Forelimb muscle (tissue), 1 donor: Measurements from ENCODE around the gene IDH3A. TPM values are rescaled to one million over a fixed set of nuclear protein-coding genes. Genes with fewer than 3 reads are reported as not detected.
A peak's percentile ranks its signal among the peaks of the same experiment; 100 is the strongest.
"Not testable (repeated sequence)": the region's sequence is repeated elsewhere in the genome, so short reads cannot be mapped to it uniquely, and the experiment has no call there.

Source experiments
- DNase-seq: peaks from one replicate; pipeline ENCODE4 v3.0.0-alpha.2; 2013; ENCODE audit warnings: low read depth
- polyA plus RNA-seq: library from polyadenylated mRNA; unstranded; fragments of 120-200 nt; gene quantifications from one replicate; pipeline ENCODE4 v1.2.1, GENCODE V29; 2013; ENCODE audit not compliant: insufficient read length

Gene IDH3A
- polyA plus RNA-seq, 1 donor, result 40.6 TPM

DNA sequence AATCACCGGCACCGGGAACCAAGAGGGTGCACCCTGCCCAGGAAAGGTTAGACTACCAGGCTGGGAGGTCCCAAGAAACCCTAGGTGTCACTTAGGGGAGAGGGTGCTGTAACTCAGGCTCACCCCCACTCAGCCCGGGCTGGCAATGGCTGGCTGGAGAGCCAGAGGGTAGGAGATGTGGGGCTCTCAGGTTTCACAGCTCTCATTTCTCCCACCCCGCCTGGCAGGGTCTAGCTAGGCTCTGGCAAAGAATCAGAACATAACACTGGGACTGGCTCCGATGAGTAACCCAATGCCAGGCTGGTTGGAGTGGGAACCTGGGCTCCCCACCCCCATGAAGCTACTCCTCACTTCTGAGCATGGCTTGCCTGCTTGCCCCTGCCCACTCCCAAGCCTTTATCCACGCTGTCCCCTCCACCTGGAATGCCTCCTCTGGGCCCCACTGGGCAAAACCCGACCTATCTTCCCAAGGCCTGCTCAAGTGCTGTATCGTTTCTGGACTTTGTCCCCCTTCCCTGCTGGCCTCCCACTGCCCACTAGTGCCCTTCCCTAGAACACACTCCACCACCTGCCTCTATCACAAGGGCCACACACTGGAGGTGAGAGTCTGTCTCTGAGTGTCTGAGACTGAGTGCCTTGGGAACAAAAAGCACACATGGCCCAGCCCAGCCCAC lies 19.9 kb upstream of the IDH3A start:
- DNase-seq, result no peak

- no peak for DNase-seq
These were observed 19.3 kb upstream of the IDH3A start for GRCh38 chr15:78129751-78130287.

GRCh38 chr15:78130466-78131294 lies 18.5 kb upstream of the IDH3A start:
- DNase-seq, result no peak

- DNase-seq, result peak; percentile 29
These were observed 17.7 kb upstream of the IDH3A start, which contains the start of gene CIB2 for GRCh38 chr15:78131295-78132061. Gene CIB2, minus strand, starts transcription at chr15:78131445. Its CDS starts 230 bp downstream, at chr15:78131215.

GRCh38 chr15:78133801-78134200 lies 15.4 kb upstream of the IDH3A start:
- no peak for DNase-seq

DNA sequence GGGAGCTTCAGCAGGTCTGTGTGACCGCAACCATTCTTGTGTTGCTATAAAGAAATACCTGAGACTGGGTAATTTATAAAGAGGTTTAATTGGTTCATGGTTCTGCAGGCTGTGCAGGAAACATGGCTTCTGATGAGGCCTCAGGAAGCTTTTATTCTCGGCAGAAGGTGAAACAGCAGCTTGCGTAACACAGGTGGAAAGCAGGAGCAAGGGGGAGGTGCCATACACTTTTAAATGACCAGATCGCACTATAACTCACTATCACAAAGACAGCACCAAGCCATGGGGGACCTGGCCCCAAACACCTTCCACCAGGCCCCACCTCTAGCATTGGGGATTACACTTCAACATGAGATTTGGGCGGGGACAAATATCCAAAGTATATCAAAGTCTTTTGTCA lies 9.6 kb upstream of the IDH3A start:
- no peak for DNase-seq

GRCh38 chr15:78140292-78140691 lies 8.9 kb upstream of the IDH3A start:
- DNase-seq, result no peak

GRCh38 chr15:78142332-78142731 lies 6.8 kb upstream of the IDH3A start:
- DNase-seq, result no peak

DNA sequence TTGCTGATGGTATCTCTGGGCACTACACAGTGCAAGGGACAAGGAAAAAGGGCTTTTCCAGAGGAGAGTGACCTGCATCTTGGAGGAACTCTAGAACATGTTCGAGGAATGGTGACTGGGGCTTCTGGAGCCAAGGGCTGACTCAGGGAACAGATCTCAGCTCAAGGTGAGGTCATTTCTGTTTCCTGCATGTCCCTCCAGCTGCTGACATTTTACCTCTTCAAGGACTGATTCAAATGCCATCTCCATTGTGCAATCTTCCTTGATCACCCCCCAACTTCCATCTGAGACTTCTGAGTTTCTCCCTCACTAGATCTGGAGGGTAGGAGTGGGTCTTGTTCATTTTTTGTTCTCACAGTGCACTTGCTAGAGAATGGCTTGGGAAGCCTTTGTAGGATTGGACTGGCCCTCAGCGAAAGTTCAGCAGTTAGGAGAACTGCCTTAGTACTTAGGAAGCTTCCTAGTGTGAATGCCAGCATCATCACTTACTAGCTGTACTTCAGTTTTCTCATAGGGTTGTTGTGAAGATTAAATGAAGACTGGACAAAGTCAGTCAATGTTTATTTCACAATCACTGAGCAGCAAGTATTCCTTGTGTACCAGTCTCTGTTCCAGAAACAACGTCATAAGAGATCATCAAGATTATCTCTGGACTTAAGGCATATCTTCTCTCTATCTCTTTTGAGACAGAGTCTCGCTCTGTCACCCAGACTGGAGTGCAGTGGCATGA lies 2.6 kb upstream of the IDH3A start:
- no peak for DNase-seq

DNA sequence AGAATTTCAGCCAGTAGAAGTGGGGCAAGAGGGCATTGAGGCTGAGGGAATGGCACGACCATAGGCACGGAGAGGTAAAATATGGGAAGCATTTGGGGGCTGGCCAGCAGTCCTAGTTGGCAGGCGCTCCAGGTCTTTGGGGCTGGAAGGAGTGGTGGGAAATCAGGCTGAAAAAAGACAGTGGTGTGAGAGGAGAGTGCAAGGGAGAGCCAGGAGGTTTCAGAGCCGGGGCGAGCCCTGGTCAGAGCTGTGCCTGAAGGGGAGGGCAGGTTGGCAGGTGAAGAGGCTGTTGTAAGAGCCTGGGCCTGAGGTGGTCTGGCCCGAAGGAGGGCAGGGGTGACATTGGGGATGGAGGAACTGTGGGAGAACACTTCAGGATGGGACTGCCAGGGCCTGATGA lies 1.6 kb upstream of the IDH3A start:
- no peak for DNase-seq

DNA sequence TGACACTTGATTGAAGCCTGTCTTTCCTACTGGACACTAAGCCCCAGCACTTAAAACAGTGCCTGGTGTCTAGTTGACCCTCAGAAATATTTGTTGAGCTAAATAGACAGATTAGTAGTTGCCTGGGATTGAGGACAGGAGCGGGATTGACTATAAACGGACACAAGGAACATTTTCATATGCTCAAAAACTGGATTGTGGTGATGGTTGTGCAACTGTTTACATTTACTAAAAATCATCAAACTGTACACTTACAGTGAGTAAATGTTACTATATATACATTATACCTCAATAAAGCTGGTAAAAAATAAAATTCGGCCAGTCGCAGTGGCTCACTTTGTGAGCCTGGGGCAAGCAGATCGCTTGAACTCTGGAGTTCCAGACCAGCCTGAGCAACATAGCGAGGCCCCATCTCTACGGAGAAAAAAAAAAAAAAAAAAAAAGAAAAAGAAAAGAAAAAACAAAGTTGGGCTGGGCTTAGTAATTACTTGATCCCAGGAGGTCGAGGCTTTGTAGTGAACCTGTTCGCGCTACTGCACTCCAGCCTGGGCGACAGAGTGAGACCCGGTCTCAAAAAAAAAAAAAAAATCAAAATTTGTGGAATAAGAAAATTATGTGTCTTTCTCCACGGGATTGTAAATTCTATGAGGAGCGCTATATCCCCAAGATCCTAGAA lies 632 bp upstream of the IDH3A start:
- DNase-seq, result no peak

DNA sequence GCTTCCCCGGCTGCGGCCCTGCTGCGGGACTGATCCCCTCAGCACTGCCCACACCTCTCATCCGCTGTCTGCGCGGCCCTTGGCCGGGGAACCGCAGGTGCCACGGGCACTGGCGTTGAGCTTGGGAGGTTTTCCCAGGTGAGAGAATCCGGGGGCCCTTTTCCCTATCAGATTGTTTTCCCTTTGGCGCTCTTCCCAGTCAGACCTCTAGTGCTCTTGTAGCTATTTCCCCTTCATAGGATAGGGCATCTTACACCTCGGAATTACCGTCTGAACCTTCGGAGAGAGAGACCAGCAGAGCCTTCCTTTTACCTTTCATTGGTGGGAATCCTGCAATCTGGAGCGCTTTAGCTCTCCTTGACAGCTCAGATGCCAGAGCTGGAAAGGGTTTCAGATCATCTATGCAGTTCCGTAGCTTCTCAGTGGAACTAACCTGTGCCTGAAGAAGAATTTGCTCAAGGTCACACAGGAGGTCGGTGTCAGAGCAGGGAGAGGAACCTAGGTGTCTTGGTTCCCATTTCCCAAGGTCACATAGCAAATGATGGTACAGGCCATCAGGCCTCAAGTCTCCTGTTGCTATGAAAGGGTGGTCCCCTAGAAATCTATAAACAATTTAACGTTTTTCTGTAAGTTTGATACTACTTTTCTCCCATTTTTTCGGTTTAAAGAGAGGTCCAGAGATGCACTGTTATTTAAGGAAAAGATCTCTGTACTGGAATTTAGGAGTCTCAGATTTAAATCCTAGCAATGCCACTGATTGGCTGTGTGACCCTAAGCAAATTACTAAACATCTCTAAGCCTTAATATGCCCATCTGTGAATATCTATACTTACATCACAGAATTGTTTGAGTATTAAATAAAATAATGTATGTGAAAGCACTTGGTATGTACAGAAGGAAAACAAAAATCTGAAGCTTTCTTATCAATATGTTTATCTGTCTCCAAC lies 916 bp downstream of the IDH3A start:
- DNase-seq, result no peak

DNA sequence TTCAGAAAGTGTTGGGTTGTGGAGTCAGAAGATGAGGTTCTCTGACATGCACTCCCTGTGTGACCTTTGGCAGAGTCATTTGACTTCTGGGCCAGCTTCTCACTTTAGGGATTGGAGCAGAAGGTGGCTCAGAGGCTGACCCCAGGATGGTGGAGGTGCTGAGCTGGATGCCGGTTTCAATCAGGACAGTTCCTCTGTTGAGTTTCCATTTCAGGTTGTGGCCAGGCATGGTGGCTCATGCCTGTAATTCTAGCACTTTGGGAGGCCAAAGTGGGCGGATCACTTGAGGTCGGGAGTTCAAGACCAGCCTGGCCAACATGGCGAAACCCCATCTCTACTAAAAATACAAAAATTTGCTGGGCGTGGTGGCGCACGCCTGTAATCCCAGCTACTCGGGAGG lies 1.9 kb downstream of the IDH3A start:
- DNase-seq, result not testable (repeated sequence)

- no peak for DNase-seq
These were observed 5.8 kb downstream of the IDH3A start for GRCh38 chr15:78154955-78155354.

GRCh38 chr15:78155355-78155939 lies 6.3 kb downstream of the IDH3A start:
- no peak for DNase-seq

DNA sequence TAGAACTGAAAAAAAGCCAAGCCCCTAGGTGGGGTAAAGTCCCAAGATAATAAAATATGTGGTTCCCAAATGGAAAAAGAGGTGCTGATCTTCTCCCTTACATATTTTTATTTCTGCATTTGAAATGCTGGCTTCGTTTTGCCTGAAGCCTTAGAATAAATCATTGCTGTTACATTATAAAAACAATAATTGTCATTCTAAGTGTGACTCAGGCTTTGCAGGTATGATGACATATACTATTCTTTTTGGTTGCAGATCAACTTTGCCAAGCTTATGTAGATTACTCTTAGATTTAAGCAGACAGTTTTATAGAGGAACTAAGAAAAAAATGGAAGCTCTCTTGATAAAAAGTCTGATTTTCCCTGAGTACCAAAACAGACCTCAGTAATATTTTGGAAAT lies 7.5 kb downstream of the IDH3A start:
- DNase-seq, result no peak

DNA sequence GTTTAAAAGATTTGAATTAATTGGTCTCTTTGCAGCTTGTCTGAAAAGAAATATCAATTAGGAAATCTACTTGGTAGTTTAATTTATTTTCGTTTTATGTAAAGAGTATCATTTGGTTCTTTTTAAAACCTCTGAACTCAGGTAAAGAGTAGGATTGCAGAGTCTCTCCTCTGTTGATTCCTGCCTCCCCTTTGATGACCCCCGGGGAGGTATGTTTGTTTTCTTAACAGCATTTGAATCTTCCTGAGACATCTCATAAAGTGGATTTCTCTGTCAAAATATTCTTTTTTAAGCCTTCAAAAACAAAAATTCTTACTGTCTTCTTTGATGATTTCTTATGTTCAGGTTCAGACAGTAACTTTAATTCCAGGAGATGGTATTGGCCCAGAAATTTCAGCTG lies 8.0 kb downstream of the IDH3A start:
- DNase-seq, result no peak

- DNase-seq, result no peak
These were observed 10.2 kb downstream of the IDH3A start for GRCh38 chr15:78159395-78159794.

GRCh38 chr15:78162038-78162437 lies 12.9 kb downstream of the IDH3A start:
- no peak for DNase-seq
